ENCODE data around the gene PROSER2. TPM values are rescaled to one million over a fixed set of nuclear protein-coding genes. Genes with fewer than 3 reads are reported as not detected.

PROSER2 gene
- total RNA-seq, 1 donor = 6.9 TPM

DNA sequence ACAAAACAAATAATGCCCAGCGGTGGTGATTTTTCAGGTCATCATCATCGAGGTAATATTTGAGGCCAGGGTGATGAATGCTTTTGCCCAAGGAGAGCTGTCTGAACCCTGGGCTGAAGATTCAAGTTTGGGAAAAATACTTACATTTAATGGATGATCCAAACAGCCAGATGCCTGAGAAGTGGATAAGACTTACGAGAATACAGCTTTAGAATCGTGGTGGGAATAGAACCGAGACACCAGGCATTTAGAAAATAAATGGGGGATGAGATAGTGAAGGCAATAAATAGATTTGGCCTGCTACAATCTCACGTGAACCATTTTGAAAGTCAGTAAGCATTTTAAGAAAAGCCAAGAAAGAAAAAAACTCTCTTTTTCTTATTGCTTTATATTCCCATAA lies 12.2 kb upstream of the PROSER2 start:
- Histone ChIP-seq H3K9me3 (ENCODE audit: low read depth, low read length) (no peaks in the 10 kb centered on the region), H3K27ac (ENCODE audit: low read depth, low read length) (no peak overlapping the region), H3K36me3 (ENCODE audit: insufficient read depth, low read length) (no peaks in the 10 kb centered on the region), H2AFZ (ENCODE audit: low read length) (no peak overlapping the region), H3K4me1 (ENCODE audit: insufficient read depth, low read length) (no peaks in the 10 kb centered on the region), H3K79me2 (ENCODE audit: insufficient read depth, low read length) (no peaks in the 10 kb centered on the region), H3K4me3 (ENCODE audit: insufficient read depth, low read length) (no peak overlapping the region), H3K4me2 (ENCODE audit: insufficient read depth, low read length) (no peak overlapping the region), H4K20me1 (ENCODE audit: insufficient read depth, low read length) (no peaks in the 10 kb centered on the region), H3K27me3 (ENCODE audit: insufficient read depth, low read length) (peaks cover 6% of the 10 kb centered on the region)
- DNase-seq (ENCODE audit: insufficient read length, low spot score, missing footprints) = no peak
- TF ChIP-seq, protein P1, sequence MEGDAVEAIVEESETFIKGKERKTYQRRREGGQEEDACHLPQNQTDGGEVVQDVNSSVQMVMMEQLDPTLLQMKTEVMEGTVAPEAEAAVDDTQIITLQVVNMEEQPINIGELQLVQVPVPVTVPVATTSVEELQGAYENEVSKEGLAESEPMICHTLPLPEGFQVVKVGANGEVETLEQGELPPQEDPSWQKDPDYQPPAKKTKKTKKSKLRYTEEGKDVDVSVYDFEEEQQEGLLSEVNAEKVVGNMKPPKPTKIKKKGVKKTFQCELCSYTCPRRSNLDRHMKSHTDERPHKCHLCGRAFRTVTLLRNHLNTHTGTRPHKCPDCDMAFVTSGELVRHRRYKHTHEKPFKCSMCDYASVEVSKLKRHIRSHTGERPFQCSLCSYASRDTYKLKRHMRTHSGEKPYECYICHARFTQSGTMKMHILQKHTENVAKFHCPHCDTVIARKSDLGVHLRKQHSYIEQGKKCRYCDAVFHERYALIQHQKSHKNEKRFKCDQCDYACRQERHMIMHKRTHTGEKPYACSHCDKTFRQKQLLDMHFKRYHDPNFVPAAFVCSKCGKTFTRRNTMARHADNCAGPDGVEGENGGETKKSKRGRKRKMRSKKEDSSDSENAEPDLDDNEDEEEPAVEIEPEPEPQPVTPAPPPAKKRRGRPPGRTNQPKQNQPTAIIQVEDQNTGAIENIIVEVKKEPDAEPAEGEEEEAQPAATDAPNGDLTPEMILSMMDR (IDR thresholded peaks at IDR 0.05; ENCODE audit: extremely low read depth, low read depth, low read length) = no peak

GRCh38 chr10:11813177-11813576 lies 10.0 kb upstream of the PROSER2 start:
- Histone ChIP-seq H3K4me1 (ENCODE audit: insufficient read depth, low read length) (no peaks in the 10 kb centered on the region), H3K4me3 (ENCODE audit: insufficient read depth, low read length) (no peak overlapping the region), H3K79me2 (ENCODE audit: insufficient read depth, low read length) (no peaks in the 10 kb centered on the region), H3K27ac (ENCODE audit: low read depth, low read length) (no peak overlapping the region), H3K36me3 (ENCODE audit: insufficient read depth, low read length) (no peaks in the 10 kb centered on the region), H3K9me3 (ENCODE audit: low read depth, low read length) (no peaks in the 10 kb centered on the region), H3K27me3 (ENCODE audit: insufficient read depth, low read length) (peaks cover under 1% of the 10 kb centered on the region), H3K4me2 (ENCODE audit: insufficient read depth, low read length) (no peak overlapping the region), H2AFZ (ENCODE audit: low read length) (peak overlapping the region; percentile 93), H4K20me1 (ENCODE audit: insufficient read depth, low read length) (no peaks in the 10 kb centered on the region)
- DNase-seq (ENCODE audit: insufficient read length, low spot score, missing footprints) = no peak
- TF ChIP-seq, protein P1 (IDR thresholded peaks at IDR 0.05; ENCODE audit: extremely low read depth, low read depth, low read length) = no peak

- DNase-seq (ENCODE audit: insufficient read length, low spot score, missing footprints) = no peak
- no peak overlapping the region for H3K4me3 ChIP-seq (ENCODE audit: insufficient read depth, low read length)
- peak overlapping the region; percentile 93 for H2AFZ ChIP-seq (ENCODE audit: low read length)
- TF ChIP-seq, protein P1 (IDR thresholded peaks at IDR 0.05; ENCODE audit: extremely low read depth, low read depth, low read length) = no peak
- H3K79me2 ChIP-seq (ENCODE audit: insufficient read depth, low read length) = no peaks in the 10 kb centered on the region
- H3K27me3 ChIP-seq (ENCODE audit: insufficient read depth, low read length) = no peaks in the 10 kb centered on the region
- no peaks in the 10 kb centered on the region for H3K4me1 ChIP-seq (ENCODE audit: insufficient read depth, low read length)
- H3K9me3 ChIP-seq (ENCODE audit: low read depth, low read length) = no peaks in the 10 kb centered on the region
- no peaks in the 10 kb centered on the region for H3K36me3 ChIP-seq (ENCODE audit: insufficient read depth, low read length)
- no peak overlapping the region for H3K27ac ChIP-seq (ENCODE audit: low read depth, low read length)
- no peaks in the 10 kb centered on the region for H4K20me1 ChIP-seq (ENCODE audit: insufficient read depth, low read length)
- H3K4me2 ChIP-seq (ENCODE audit: insufficient read depth, low read length) = peak overlapping the region; percentile 7
Observed at GRCh38 chr10:11813855-11814567, 9.1 kb upstream of the PROSER2 start.

- Histone ChIP-seq H3K36me3 (ENCODE audit: insufficient read depth, low read length) (no peaks in the 10 kb centered on the region), H3K4me1 (ENCODE audit: insufficient read depth, low read length) (peaks cover under 1% of the 10 kb centered on the region), H3K9me3 (ENCODE audit: low read depth, low read length) (no peaks in the 10 kb centered on the region), H3K79me2 (ENCODE audit: insufficient read depth, low read length) (no peaks in the 10 kb centered on the region), H3K4me3 (ENCODE audit: insufficient read depth, low read length) (no peak overlapping the region), H4K20me1 (ENCODE audit: insufficient read depth, low read length) (no peaks in the 10 kb centered on the region), H3K4me2 (ENCODE audit: insufficient read depth, low read length) (no peak overlapping the region), H2AFZ (ENCODE audit: low read length) (no peak overlapping the region), H3K27ac (ENCODE audit: low read depth, low read length) (no peak overlapping the region), H3K27me3 (ENCODE audit: insufficient read depth, low read length) (peaks cover 4% of the 10 kb centered on the region)
- no peak for DNase-seq (ENCODE audit: insufficient read length, low spot score, missing footprints)
- TF ChIP-seq, protein P1 (IDR thresholded peaks at IDR 0.05; ENCODE audit: extremely low read depth, low read depth, low read length) = no peak
Observed at GRCh38 chr10:11819027-11819426, 4.1 kb upstream of the PROSER2 start.
